HEK293 (cell line): ENCODE measurements around the gene OPCML.

Source experiments
- CTCF ChIA-PET: fragments of 350-600 bp; formaldehyde crosslinking; extraction: SDS; loops from one replicate; lab custom pipeline; 2021; ENCODE audit warnings: antibody characterized with exemption; lab: Yijun Ruan, JAX
- POLR2A ChIA-PET: fragments of 300-600 bp; formaldehyde crosslinking; extraction: SDS; loops from one replicate; lab custom pipeline; 2020; ENCODE audit warnings: antibody characterized with exemption, inconsistent platforms; lab: Yijun Ruan, JAX
- H3K27ac ChIP-seq: fragments of 200-500 bp; sonication (Bioruptor generic); 2 replicates; pipeline ENCODE4 v1.5.1; 2014; ENCODE audit warnings: low read depth, low read length, control low read depth, inconsistent platforms; ENCODE audit errors: extremely low read depth
- H3K36me3 ChIP-seq, 2 experiments: fragments of 200-500 bp in 1 of 2; sonication (Bioruptor generic) in 1 of 2; 1 replicate in 1 of 2; 2 replicates in 1 of 2; pipeline ENCODE4 v1.5.1; 2014 to 2017; ENCODE audit warnings: inconsistent platforms in 2 of 2, low read length in 2 of 2; ENCODE audit not compliant: control insufficient read depth in 2 of 2, insufficient read depth in 1 of 2
- H3K4me1 ChIP-seq: fragments of 200-500 bp; sonication (Bioruptor generic); 2 replicates; pipeline ENCODE4 v1.5.1; 2014; ENCODE audit warnings: mild to moderate bottlenecking, low read length, inconsistent platforms; ENCODE audit not compliant: control insufficient read depth, insufficient read depth
- H3K4me3 ChIP-seq: 2 replicates; pipeline ENCODE4 v1.5.1; 2011; ENCODE audit warnings: low read depth, mild to moderate bottlenecking, control low read depth, low read length, moderate library complexity
- H3K9me3 ChIP-seq: fragments of 200-500 bp; sonication (Bioruptor generic); 2 replicates; pipeline ENCODE4 v1.5.1; 2014; ENCODE audit warnings: low read depth, low read length, inconsistent platforms; ENCODE audit not compliant: control insufficient read depth, insufficient read depth
- FEZF1 ChIP-seq: fragments of 450-650 bp; formaldehyde crosslinking; IDR thresholded peaks from 2 replicates; pipeline ENCODE4 v1.5.1; 2016; ENCODE audit warnings: missing biosample characterization, missing genetic modification characterization
- GLI4 ChIP-seq: fragments of 450-650 bp; formaldehyde crosslinking; IDR thresholded peaks from 2 replicates; pipeline ENCODE4 v1.5.1; 2016; ENCODE audit warnings: missing biosample characterization, missing genetic modification characterization
- MEIS1 ChIP-seq: sonication (generic); formaldehyde crosslinking; IDR thresholded peaks from 2 replicates; pipeline ENCODE4 v1.8.1; 2022; ENCODE audit warnings: missing genetic modification reagents, mild to moderate bottlenecking, borderline replicate concordance
- MZF1 ChIP-seq: fragments of 450-650 bp; formaldehyde crosslinking; IDR thresholded peaks from 2 replicates; pipeline ENCODE4 v1.5.1; 2017; ENCODE audit warnings: missing biosample characterization, missing genetic modification characterization, borderline replicate concordance
- PATZ1 ChIP-seq: fragments of 450-650 bp; formaldehyde crosslinking; IDR thresholded peaks from 2 replicates; pipeline ENCODE4 v1.5.1; 2016; ENCODE audit warnings: missing biosample characterization, missing genetic modification characterization
- ZBTB26 ChIP-seq: fragments of 450-650 bp; formaldehyde crosslinking; optimal IDR thresholded peaks from 2 replicates; pipeline ENCODE3; 2016; ENCODE audit warnings: missing biosample characterization, mild to moderate bottlenecking, missing genetic modification characterization
- ZFP3 ChIP-seq: fragments of 450-650 bp; formaldehyde crosslinking; IDR thresholded peaks from 2 replicates; pipeline ENCODE4 v1.5.1; 2016; ENCODE audit warnings: low read depth, missing biosample characterization, missing genetic modification characterization
- ZNF133 ChIP-seq: fragments of 450-650 bp; formaldehyde crosslinking; IDR thresholded peaks from 2 replicates; pipeline ENCODE4 v1.5.1; 2016; ENCODE audit warnings: missing biosample characterization, missing genetic modification characterization
- ZNF148 ChIP-seq: fragments of 450-650 bp; formaldehyde crosslinking; IDR thresholded peaks from 2 replicates; pipeline ENCODE4 v1.5.0; 2017; ENCODE audit warnings: missing biosample characterization, missing genetic modification characterization, borderline replicate concordance
- ZNF174 ChIP-seq: fragments of 450-650 bp; formaldehyde crosslinking; IDR thresholded peaks from 2 replicates; pipeline ENCODE4 v1.5.0; 2017; ENCODE audit warnings: missing biosample characterization, mild to moderate bottlenecking, missing genetic modification characterization
- ZNF24 ChIP-seq: fragments of 450-650 bp; formaldehyde crosslinking; IDR thresholded peaks from 2 replicates; pipeline ENCODE4 v1.5.1; 2016; ENCODE audit warnings: missing biosample characterization, missing genetic modification characterization
- ZNF266 ChIP-seq: fragments of 450-650 bp; formaldehyde crosslinking; IDR thresholded peaks from 2 replicates; pipeline ENCODE4 v1.5.1; 2016; ENCODE audit warnings: missing biosample characterization, missing genetic modification characterization, low read depth
- ZNF335 ChIP-seq: fragments of 450-650 bp; formaldehyde crosslinking; conservative IDR thresholded peaks from 2 replicates; pipeline ENCODE4 v1.5.1; 2016; ENCODE audit warnings: missing biosample characterization, missing genetic modification characterization
- ZNF350 ChIP-seq: fragments of 450-650 bp; formaldehyde crosslinking; IDR thresholded peaks from 2 replicates; pipeline ENCODE4 v1.5.0; 2017; ENCODE audit warnings: missing biosample characterization, mild to moderate bottlenecking, missing genetic modification characterization
- ZNF488 ChIP-seq: fragments of 450-650 bp; formaldehyde crosslinking; IDR thresholded peaks from 2 replicates; pipeline ENCODE4 v1.5.1; 2016; ENCODE audit warnings: missing biosample characterization, missing genetic modification characterization
- ZNF571 ChIP-seq: fragments of 450-650 bp; formaldehyde crosslinking; IDR thresholded peaks from 2 replicates; pipeline ENCODE4 v1.5.0; 2017; ENCODE audit warnings: missing biosample characterization, missing genetic modification characterization
- ZNF600 ChIP-seq: fragments of 450-650 bp; formaldehyde crosslinking; IDR thresholded peaks from 2 replicates; pipeline ENCODE4 v1.5.1; 2016; ENCODE audit warnings: missing biosample characterization, missing genetic modification characterization
- ZNF785 ChIP-seq: fragments of 450-650 bp; formaldehyde crosslinking; IDR thresholded peaks from 2 replicates; pipeline ENCODE4 v1.5.1; 2016; ENCODE audit warnings: missing biosample characterization, missing genetic modification characterization
- TF ChIP-seq, protein P1 (sequence below): fragments of 450-650 bp; formaldehyde crosslinking; IDR thresholded peaks from 2 replicates; pipeline ENCODE4 v1.5.1; 2016; ENCODE audit warnings: missing biosample characterization, missing genetic modification characterization
- TF ChIP-seq, protein P2 (sequence below): fragments of 450-650 bp; formaldehyde crosslinking; IDR thresholded peaks from 2 replicates; pipeline ENCODE4 v1.5.1; 2016; ENCODE audit warnings: missing biosample characterization, missing genetic modification characterization, low read depth
- TF ChIP-seq, protein P3 (sequence below): fragments of 450-650 bp; IDR thresholded peaks from 2 replicates; pipeline ENCODE4 v1.5.1; 2018; ENCODE audit warnings: missing biosample characterization, missing genetic modification characterization

OPCML gene

GRCh38 chr11:133127741-133128140, 404.6 kb downstream of the OPCML start:
- TF ChIP-seq ZNF600 (tag by site-specific recombination) = no peak
- TF ChIP-seq ZNF148 (tag by site-specific recombination) = no peak
- TF ChIP-seq ZFP3 (tag by site-specific recombination) = no peak
- TF ChIP-seq MEIS1 (CRISPR knock-in tag) = no peak
- TF ChIP-seq, protein P1, sequence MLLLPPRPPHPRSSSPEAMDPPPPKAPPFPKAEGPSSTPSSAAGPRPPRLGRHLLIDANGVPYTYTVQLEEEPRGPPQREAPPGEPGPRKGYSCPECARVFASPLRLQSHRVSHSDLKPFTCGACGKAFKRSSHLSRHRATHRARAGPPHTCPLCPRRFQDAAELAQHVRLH = no peak
- TF ChIP-seq ZNF350 = no peak
- TF ChIP-seq PATZ1 (tag by site-specific recombination) = no peak
- no peak for TF ChIP-seq ZNF571
- TF ChIP-seq ZNF785 (tag by site-specific recombination) = no peak
- TF ChIP-seq ZNF335 (tag by site-specific recombination) = no peak
- no peak for TF ChIP-seq GLI4 (tag by site-specific recombination)
- no peak for TF ChIP-seq ZNF133 (tag by site-specific recombination)
- TF ChIP-seq, all 188 proteins: peak for 0
- H3K4me3 ChIP-seq = no peak overlapping the region
- POLR2A ChIA-PET = no interaction called here
- H3K4me1 ChIP-seq = no peaks in the 10 kb centered on the region
- H3K9me3 ChIP-seq = no peaks in the 10 kb centered on the region
- H3K36me3 ChIP-seq = no peaks in the 10 kb centered on the region
- CTCF ChIA-PET = interaction anchor here (1.2 kb wide), 1 partner anchor 49 kb away, joined by 3 read pairs; no protein-coding TSS in a partner anchor
- H3K27ac ChIP-seq = no peak overlapping the region

GRCh38 chr11:133123796-133124195, 408.5 kb downstream of the OPCML start:
- Histone ChIP-seq H3K4me1 (no peaks in the 10 kb centered on the region), H3K4me3 (no peak overlapping the region), H3K9me3 (no peaks in the 10 kb centered on the region), H3K27ac (no peak overlapping the region), H3K36me3 (no peaks in the 10 kb centered on the region)
- CTCF ChIA-PET = interaction anchor here (0.5 kb wide), 1 partner anchor 965 kb away, joined by 3 read pairs; no protein-coding TSS in a partner anchor
- POLR2A ChIA-PET = no interaction called here
- TF ChIP-seq ZNF24 (tag by site-specific recombination) (no peak), ZBTB26 (no peak), ZNF174 (no peak), ZNF148 (tag by site-specific recombination) (no peak), FEZF1 (tag by site-specific recombination) (no peak), ZNF488 (tag by site-specific recombination) (no peak), MZF1 (no peak), ZNF266 (tag by site-specific recombination) (no peak)
- TF ChIP-seq, protein P2, sequence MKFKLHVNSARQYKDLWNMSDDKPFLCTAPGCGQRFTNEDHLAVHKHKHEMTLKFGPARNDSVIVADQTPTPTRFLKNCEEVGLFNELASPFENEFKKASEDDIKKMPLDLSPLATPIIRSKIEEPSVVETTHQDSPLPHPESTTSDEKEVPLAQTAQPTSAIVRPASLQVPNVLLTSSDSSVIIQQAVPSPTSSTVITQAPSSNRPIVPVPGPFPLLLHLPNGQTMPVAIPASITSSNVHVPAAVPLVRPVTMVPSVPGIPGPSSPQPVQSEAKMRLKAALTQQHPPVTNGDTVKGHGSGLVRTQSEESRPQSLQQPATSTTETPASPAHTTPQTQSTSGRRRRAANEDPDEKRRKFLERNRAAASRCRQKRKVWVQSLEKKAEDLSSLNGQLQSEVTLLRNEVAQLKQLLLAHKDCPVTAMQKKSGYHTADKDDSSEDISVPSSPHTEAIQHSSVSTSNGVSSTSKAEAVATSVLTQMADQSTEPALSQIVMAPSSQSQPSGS (tag by site-specific recombination) = no peak
- TF ChIP-seq, protein P3, sequence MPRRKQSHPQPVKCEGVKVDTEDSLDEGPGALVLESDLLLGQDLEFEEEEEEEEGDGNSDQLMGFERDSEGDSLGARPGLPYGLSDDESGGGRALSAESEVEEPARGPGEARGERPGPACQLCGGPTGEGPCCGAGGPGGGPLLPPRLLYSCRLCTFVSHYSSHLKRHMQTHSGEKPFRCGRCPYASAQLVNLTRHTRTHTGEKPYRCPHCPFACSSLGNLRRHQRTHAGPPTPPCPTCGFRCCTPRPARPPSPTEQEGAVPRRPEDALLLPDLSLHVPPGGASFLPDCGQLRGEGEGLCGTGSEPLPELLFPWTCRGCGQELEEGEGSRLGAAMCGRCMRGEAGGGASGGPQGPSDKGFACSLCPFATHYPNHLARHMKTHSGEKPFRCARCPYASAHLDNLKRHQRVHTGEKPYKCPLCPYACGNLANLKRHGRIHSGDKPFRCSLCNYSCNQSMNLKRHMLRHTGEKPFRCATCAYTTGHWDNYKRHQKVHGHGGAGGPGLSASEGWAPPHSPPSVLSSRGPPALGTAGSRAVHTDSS (tag by site-specific recombination) = no peak
